ENCODE measurements around the gene NFKB1. TPM values are rescaled to one million over a fixed set of nuclear protein-coding genes. Genes with fewer than 3 reads are reported as not detected.

Gene NFKB1
- total RNA-seq, 4 donors from 2014 or later = 20.0 to 27.2 (median 22.7) TPM

- in situ Hi-C loops (cut with MboI; ENCODE audit: low sequenced_read_pairs in 4 of 4) = no loop called here
- H3K36me3 ChIP-seq = no peaks in the 10 kb centered on the region
- H3K27me3 ChIP-seq = no peaks in the 10 kb centered on the region
- H3K4me3 ChIP-seq = no peak overlapping the region
- no peak for DNase-seq
- H3K4me1 ChIP-seq = peaks cover 57 to 58% of the 10 kb centered on the region in 2 donors
- TF ChIP-seq CTCF (IDR thresholded peaks at IDR 0.05 in 4 of 5, conservative IDR thresholded peaks at IDR 0.05 in 1 of 5) = no peak
- no peak for TF ChIP-seq POLR2A (IDR thresholded peaks at IDR 0.05)
- ATAC-seq = no peak
- H3K9me3 ChIP-seq = no peaks in the 10 kb centered on the region
- intact Hi-C loops (cut with DNase I; ENCODE audit: low total_unique reads) = loop anchor here (5.0 to 10.0 kb wide), 5 partner anchors 47 to 592 kb away; partner anchors contain the start of genes BDH2 and UBE2D3
- H3K27ac ChIP-seq = no peak overlapping the region
Measured at GRCh38 chr4:102504941-102505340, 3.8 kb downstream of the NFKB1 start.

- in situ Hi-C loops (cut with MboI; ENCODE audit: low sequenced_read_pairs in 4 of 4) = no loop called here
- Histone ChIP-seq H3K4me3 (no peak overlapping the region), H3K27me3 (no peaks in the 10 kb centered on the region), H3K4me1 (peaks cover 51 to 53% of the 10 kb centered on the region in 2 donors), H3K27ac (no peak overlapping the region), H3K36me3 (no peaks in the 10 kb centered on the region), H3K9me3 (no peaks in the 10 kb centered on the region)
- no peak for DNase-seq
- intact Hi-C loops (cut with DNase I; ENCODE audit: low total_unique reads) = loop anchor here (10.0 kb wide), 1 partner anchor 109 kb away; no protein-coding TSS in a partner anchor
- TF ChIP-seq POLR2A (IDR thresholded peaks at IDR 0.05) (no peak), CTCF (IDR thresholded peaks at IDR 0.05 in 4 of 5, conservative IDR thresholded peaks at IDR 0.05 in 1 of 5) (no peak)
- no peak for ATAC-seq
Measured at GRCh38 chr4:102505708-102506107, 4.5 kb downstream of the NFKB1 start.

GRCh38 chr4:102506523-102506922 is 5.4 kb downstream of the NFKB1 start:
- in situ Hi-C loops (cut with MboI; ENCODE audit: low sequenced_read_pairs in 4 of 4) (no loop called here), intact Hi-C loops (cut with DNase I; ENCODE audit: low total_unique reads) (loop anchor here (10.0 kb wide), 1 partner anchor 108 kb away; no protein-coding TSS in a partner anchor)
- Histone ChIP-seq H3K4me3 (no peak overlapping the region), H3K27ac (no peak overlapping the region), H3K36me3 (no peaks in the 10 kb centered on the region), H3K9me3 (no peaks in the 10 kb centered on the region), H3K27me3 (no peaks in the 10 kb centered on the region), H3K4me1 (peaks cover 51 to 53% of the 10 kb centered on the region in 2 donors)
- no peak for ATAC-seq
- no peak for DNase-seq
- no peak for TF ChIP-seq POLR2A (IDR thresholded peaks at IDR 0.05)
- TF ChIP-seq CTCF (IDR thresholded peaks at IDR 0.05 in 4 of 5, conservative IDR thresholded peaks at IDR 0.05 in 1 of 5) = no peak

- TF ChIP-seq POLR2A (IDR thresholded peaks at IDR 0.05) = no peak
- TF ChIP-seq CTCF (IDR thresholded peaks at IDR 0.05 in 4 of 5, conservative IDR thresholded peaks at IDR 0.05 in 1 of 5) = no peak
- Histone ChIP-seq H3K36me3 (peaks cover 0 to 10% of the 10 kb centered on the region in 2 donors), H3K4me3 (no peak overlapping the region), H3K9me3 (no peaks in the 10 kb centered on the region), H3K4me1 (peaks cover 18 to 19% of the 10 kb centered on the region in 2 donors), H3K27me3 (no peaks in the 10 kb centered on the region), H3K27ac (no peak overlapping the region)
- intact Hi-C loops (cut with DNase I; ENCODE audit: low total_unique reads) = no loop called here
- in situ Hi-C loops (cut with MboI; ENCODE audit: low sequenced_read_pairs in 4 of 4) = no loop called here
- ATAC-seq = no peak
- DNase-seq = no peak
Measured at GRCh38 chr4:102511830-102512605, 10.9 kb downstream of the NFKB1 start.
